Psoas muscle (tissue), 8 donors: Measurements from ENCODE around the gene RANBP2. TPM values are rescaled to one million over a fixed set of nuclear protein-coding genes. Genes with fewer than 3 reads are reported as not detected.

Experiments
- ATAC-seq, 4 donors: fragments of 200-7000 bp; cut with Tn5 transposase; one replicate each; pipeline ENCODE4 v1.9.1; 2020; ENCODE audit warnings: moderate library complexity in 3 of 4, mild to moderate bottlenecking in 2 of 4
- DNase-seq, 2 donors: peaks; one replicate each; pipeline ENCODE4 v3.0.0-alpha.2; 2020
- H3K27ac ChIP-seq: fragments of 200-600 bp; one replicate; pipeline ENCODE4 v1.8.0; 2022
- H3K27me3 ChIP-seq, 3 donors: fragments of 200-600 bp in 1 of 3; one replicate each; pipeline versions ENCODE4 v1.6.1 to v1.8.0; 2013 to 2022; ENCODE audit warnings: low read length in 2 of 3, mild to moderate bottlenecking in 2 of 3, moderate library complexity in 1 of 3; ENCODE audit not compliant: insufficient read depth in 3 of 3
- H3K36me3 ChIP-seq, 2 donors: fragments of 200-600 bp in 1 of 2; one replicate each; pipeline versions ENCODE4 v1.6.1 to v1.8.0; 2013 to 2022; ENCODE audit warnings: low read depth in 1 of 2, mild to moderate bottlenecking in 1 of 2, moderate library complexity in 1 of 2; ENCODE audit not compliant: insufficient read depth in 1 of 2
- H3K4me1 ChIP-seq: fragments of 200-600 bp; one replicate; pipeline ENCODE4 v1.8.0; 2022
- H3K4me3 ChIP-seq: fragments of 200-600 bp; one replicate; pipeline ENCODE4 v1.8.0; 2022; ENCODE audit warnings: mild to moderate bottlenecking
- H3K9me3 ChIP-seq: fragments of 200-600 bp; one replicate; pipeline ENCODE4 v1.8.0; 2022
- CTCF ChIP-seq: fragments of 200-600 bp; IDR thresholded peaks from one replicate; pipeline ENCODE4 v1.8.0; 2022; ENCODE audit warnings: antibody characterized with exemption
- WGBS, 3 donors: extraction: QIAGEN DNeasy Blood & Tissue Kit; methylation state at CpG; one replicate each; pipeline versions ENCODE4 v1.1.6 to v1.1.7; 2013; 5-methylcytosine and 5-hydroxymethylcytosine counted together
- intact Hi-C, 2 donors: fragments of 100-400 bp; cut with DNase I; formaldehyde crosslinking; loops; one replicate each; pipeline versions ENCODE4 v1.11.0 to v1.14.2; 2022
- polyA plus RNA-seq, 3 donors: library from polyadenylated mRNA; stranded (reverse); fragments of 200-250 nt; gene quantifications; one replicate each; pipeline ENCODE4 v1.2.3, GENCODE V29; 2013
- total RNA-seq, 4 donors: library from RNA; stranded (reverse); fragmentation: NEBNext Ultra II Directional in 2 of 4; extraction: Animal tissue kit (Norgen Biotek cat#: 25700) in 2 of 4; gene quantifications; one replicate each; pipeline versions ENCODE4 v1.2.1 to v1.2.4, GENCODE V29; 2021 to 2023
- donor health status: healthy with polysubstance abuse.
- donor health status: DM: no; HTN: no; CAD: no; lungs with moderate emphysema.
- donor health status: Bipolar disorder and iron deficiency.
- donor health status: healthy.
- donor health status: DM: yes; HTN: yes; CAD: no.
- donor health status: DM: no; HTN: no; CAD: no.
- donor health status: DM: no; HTN: no; CAD: no.
- donor health status: DM: yes; HTN: yes; CAD: no.

RANBP2 gene
- total and polyA plus RNA-seq, 7 donors: 12.4 to 74.3 (median 58.5) TPM

- Histone ChIP-seq H3K4me3 (no peak overlapping the region), H3K36me3 (peaks cover 0 to 22% of the 10 kb centered on the region in 2 donors), H3K27me3 (no peaks in the 10 kb centered on the region), H3K27ac (no peak overlapping the region), H3K4me1 (no peaks in the 10 kb centered on the region), H3K9me3 (peaks cover 9% of the 10 kb centered on the region)
- intact Hi-C loops: no loop called here
- no peak for TF ChIP-seq CTCF
- DNase-seq (no peak), ATAC-seq (no peak)
- 96 to 98% (median 98%) methylated on average over 4 of the region's 4 CpGs for WGBS, 3 donors
These were observed 92.0 kb downstream of the RANBP2 start for GRCh38 chr2:108810993-108811957.

- WGBS, 3 donors: 96 to 98% (median 97%) methylated on average over 1 of the region's 1 CpG
- peaks cover 0 to 38% of the 10 kb centered on the region in 2 donors for H3K36me3 ChIP-seq
- intact Hi-C loops: no loop called here
- H3K27ac ChIP-seq: no peak overlapping the region
- ATAC-seq: no peak
- H3K27me3 ChIP-seq: no peaks in the 10 kb centered on the region
- no peak for DNase-seq
- H3K9me3 ChIP-seq: peaks cover 9% of the 10 kb centered on the region
- H3K4me3 ChIP-seq: no peak overlapping the region
- no peaks in the 10 kb centered on the region for H3K4me1 ChIP-seq
- TF ChIP-seq CTCF: no peak
These were observed 94.5 kb downstream of the RANBP2 start for GRCh38 chr2:108813732-108814131.

- no peaks in the 10 kb centered on the region for H3K27me3 ChIP-seq
- no peak overlapping the region for H3K27ac ChIP-seq
- intact Hi-C loops: no loop called here
- H3K36me3 ChIP-seq: peaks cover 0 to 24% of the 10 kb centered on the region in 2 donors
- no peak for TF ChIP-seq CTCF
- no peak for DNase-seq
- peaks cover 2% of the 10 kb centered on the region for H3K9me3 ChIP-seq
- H3K4me3 ChIP-seq: no peak overlapping the region
- WGBS, 3 donors: 97 to 100% (median 98%) methylated on average over 2 of the region's 2 CpGs
- ATAC-seq: no peak
- H3K4me1 ChIP-seq: no peaks in the 10 kb centered on the region
These were observed 101.2 kb downstream of the RANBP2 start for GRCh38 chr2:108820482-108820881.

- H3K4me1 ChIP-seq: no peaks in the 10 kb centered on the region
- no peak for TF ChIP-seq CTCF
- H3K36me3 ChIP-seq: no peaks in the 10 kb centered on the region
- intact Hi-C loops: no loop called here
- H3K9me3 ChIP-seq: peaks cover 2% of the 10 kb centered on the region
- DNase-seq: no peak
- H3K27me3 ChIP-seq: no peaks in the 10 kb centered on the region
- no peak for ATAC-seq
- 95 to 100% (median 100%) methylated on average over 1 of the region's 1 CpG for WGBS, 3 donors
- no peak overlapping the region for H3K4me3 ChIP-seq
- H3K27ac ChIP-seq: no peak overlapping the region
These were observed 104.0 kb downstream of the RANBP2 start for GRCh38 chr2:108823286-108823685.
